ENCODE measurements around the gene CGB8.
A peak's percentile ranks its signal among the peaks of the same experiment; 100 is the strongest.
"Not testable (repeated sequence)": the region's sequence is repeated elsewhere in the genome, so short reads cannot be mapped to it uniquely, and the experiment has no call there.

Gene CGB8

GRCh38 chr19:49050376-49051033, 1.6 kb upstream of the CGB8 start:
- H3K27me3 Mint-ChIP-seq, ATAC-seq, DNase-seq, H3K4me1 Mint-ChIP-seq, H3K27ac Mint-ChIP-seq, H3K9me3 Mint-ChIP-seq, H3K4me3 Mint-ChIP-seq: not testable (repeated sequence)

- not testable (repeated sequence) for H3K4me3 Mint-ChIP-seq, ATAC-seq, H3K27me3 Mint-ChIP-seq, H3K27ac Mint-ChIP-seq, H3K4me1 Mint-ChIP-seq, H3K9me3 Mint-ChIP-seq, DNase-seq
Observed at GRCh38 chr19:49049834-49050233, 923 bp upstream of the CGB8 start.

- not testable (repeated sequence) for H3K4me1 Mint-ChIP-seq, ATAC-seq, DNase-seq, H3K27ac Mint-ChIP-seq, H3K9me3 Mint-ChIP-seq, H3K27me3 Mint-ChIP-seq, H3K4me3 Mint-ChIP-seq
Observed at GRCh38 chr19:49043548-49043947, 5.4 kb downstream of the CGB8 start, which contains the start of gene CGB5. Gene CGB5 (plus strand): TSS chr19:49043848. CDS start chr19:49044210, 362 bp downstream.

- H3K4me1 Mint-ChIP-seq, ATAC-seq, H3K27ac Mint-ChIP-seq, DNase-seq, H3K4me3 Mint-ChIP-seq, H3K9me3 Mint-ChIP-seq, H3K27me3 Mint-ChIP-seq: not testable (repeated sequence)
Observed at GRCh38 chr19:49042666-49043065, 6.2 kb downstream of the CGB8 start.

- Mint-ChIP-seq H3K4me3 (no peak overlapping the region), H3K27me3 (no peaks in the 10 kb centered on the region), H3K9me3 (no peaks in the 10 kb centered on the region), H3K4me1 (no peaks in the 10 kb centered on the region), H3K27ac (no peak overlapping the region)
- DNase-seq: no peak
- ATAC-seq: no peak
Observed at GRCh38 chr19:49042177-49042576, 6.7 kb downstream of the CGB8 start.

GRCh38 chr19:49039736-49040135, 9.2 kb downstream of the CGB8 start:
- not testable (repeated sequence) for H3K4me1 Mint-ChIP-seq, ATAC-seq, H3K27me3 Mint-ChIP-seq, H3K4me3 Mint-ChIP-seq, H3K9me3 Mint-ChIP-seq, DNase-seq, H3K27ac Mint-ChIP-seq

GRCh38 chr19:49038557-49039276, 10.2 kb downstream of the CGB8 start:
- ATAC-seq, H3K4me3 Mint-ChIP-seq, H3K27ac Mint-ChIP-seq, H3K27me3 Mint-ChIP-seq, H3K9me3 Mint-ChIP-seq, DNase-seq, H3K4me1 Mint-ChIP-seq: not testable (repeated sequence)

GRCh38 chr19:49038111-49038510, 10.8 kb downstream of the CGB8 start:
- not testable (repeated sequence) for DNase-seq, H3K27ac Mint-ChIP-seq, H3K4me1 Mint-ChIP-seq, H3K27me3 Mint-ChIP-seq, H3K4me3 Mint-ChIP-seq, H3K9me3 Mint-ChIP-seq, ATAC-seq

- DNase-seq (peak; percentile 68 to 76), ATAC-seq (peak; percentile 75)
- peak within 1 kb of the TSS in 1 of 2 donors; percentile 82 for H3K27ac Mint-ChIP-seq
- not testable (repeated sequence) for H3K27me3 Mint-ChIP-seq, H3K9me3 Mint-ChIP-seq, H3K4me1 Mint-ChIP-seq, H3K4me3 Mint-ChIP-seq
Observed at GRCh38 chr19:49036815-49037214, 12.1 kb downstream of the CGB8 start, which contains the start of gene CGB1. Gene CGB1 (minus strand): TSS chr19:49036895. CDS start chr19:49036711, 184 bp downstream.

- Mint-ChIP-seq H3K4me3 (peak within 1 kb of the TSS; percentile 75 to 82), H3K4me1 (peaks cover 10% of the 10 kb centered on the region), H3K27ac (peak within 1 kb of the TSS; percentile 88 to 100)
- not testable (repeated sequence) for H3K27me3 Mint-ChIP-seq, H3K9me3 Mint-ChIP-seq
- peak; percentile 88 to 91 for DNase-seq
- peak; percentile 97 for ATAC-seq
Observed at GRCh38 chr19:49031642-49032301, 17.1 kb downstream of the CGB8 start, which contains the start of gene CGB2. Gene CGB2 (plus strand): TSS chr19:49031890. CDS start chr19:49032096, 206 bp downstream.

- H3K27ac Mint-ChIP-seq, ATAC-seq, DNase-seq, H3K27me3 Mint-ChIP-seq, H3K4me3 Mint-ChIP-seq, H3K9me3 Mint-ChIP-seq: not testable (repeated sequence)
- H3K4me1 Mint-ChIP-seq: peaks cover 10% of the 10 kb centered on the region
Observed at GRCh38 chr19:49030323-49030722, 18.6 kb downstream of the CGB8 start.

GRCh38 chr19:49029749-49030148, 19.2 kb downstream of the CGB8 start:
- H3K27me3 Mint-ChIP-seq, H3K9me3 Mint-ChIP-seq, ATAC-seq, DNase-seq, H3K4me3 Mint-ChIP-seq: not testable (repeated sequence)
- Mint-ChIP-seq H3K27ac (peak overlapping the region in 1 of 2 donors; percentile 68), H3K4me1 (peaks cover 10% of the 10 kb centered on the region)

GRCh38 chr19:49028686-49029085, 20.2 kb downstream of the CGB8 start:
- not testable (repeated sequence) for DNase-seq, H3K27ac Mint-ChIP-seq, H3K4me3 Mint-ChIP-seq, H3K9me3 Mint-ChIP-seq, ATAC-seq, H3K27me3 Mint-ChIP-seq
- H3K4me1 Mint-ChIP-seq: peaks cover 10% of the 10 kb centered on the region

GRCh38 chr19:49025599-49025998, 23.3 kb downstream of the CGB8 start:
- not testable (repeated sequence) for H3K4me3 Mint-ChIP-seq, H3K9me3 Mint-ChIP-seq, H3K27me3 Mint-ChIP-seq, ATAC-seq, H3K27ac Mint-ChIP-seq, DNase-seq
- H3K4me1 Mint-ChIP-seq: peaks cover 11% of the 10 kb centered on the region

GRCh38 chr19:49025088-49025487, 23.8 kb downstream of the CGB8 start:
- H3K4me3 Mint-ChIP-seq, H3K9me3 Mint-ChIP-seq, H3K27ac Mint-ChIP-seq, H3K27me3 Mint-ChIP-seq, DNase-seq, ATAC-seq: not testable (repeated sequence)
- H3K4me1 Mint-ChIP-seq: peaks cover 15% of the 10 kb centered on the region

GRCh38 chr19:49024233-49024632, 24.7 kb downstream of the CGB8 start, which contains the start of gene CGB3:
Gene CGB3 (minus strand): TSS chr19:49024333. CDS start chr19:49023971, 362 bp downstream.
- H3K9me3 Mint-ChIP-seq, H3K4me3 Mint-ChIP-seq, DNase-seq, ATAC-seq, H3K27ac Mint-ChIP-seq: not testable (repeated sequence)
- Mint-ChIP-seq H3K4me1 (peaks cover 22% of the 10 kb centered on the region), H3K27me3 (peaks cover 13% of the 10 kb centered on the region)

All from stimulated activated naive CD8-positive, alpha-beta T cell treated with anti-CD3 and anti-CD28 coated beads, Interleukin-15, amount 100 ng/mL, for 72 hours (primary cell).